Peyer's patch (tissue), 4 donors: Measurements from ENCODE around the gene NIN.

Experiments used
- POLR2A ChIP-seq, 2 donors: fragments of 450-650 bp; IDR thresholded peaks; one replicate each; pipeline ENCODE4 v1.5.1; 2017; ENCODE audit warnings: antibody characterized with exemption in 2 of 2, mild to moderate bottlenecking in 2 of 2, moderate library complexity in 2 of 2
- TF ChIP-seq, protein P1 (sequence below), 6 experiments: fragments of 450-650 bp in 4 of 6; fragments of 200-600 bp in 2 of 6; sonication (generic) in 1 of 6; IDR thresholded peaks; one replicate each; pipeline ENCODE4 v1.5.1; 2017 to 2019; ENCODE audit warnings: antibody characterized with exemption in 6 of 6, mild to moderate bottlenecking in 3 of 6, moderate library complexity in 1 of 6

DNA sequence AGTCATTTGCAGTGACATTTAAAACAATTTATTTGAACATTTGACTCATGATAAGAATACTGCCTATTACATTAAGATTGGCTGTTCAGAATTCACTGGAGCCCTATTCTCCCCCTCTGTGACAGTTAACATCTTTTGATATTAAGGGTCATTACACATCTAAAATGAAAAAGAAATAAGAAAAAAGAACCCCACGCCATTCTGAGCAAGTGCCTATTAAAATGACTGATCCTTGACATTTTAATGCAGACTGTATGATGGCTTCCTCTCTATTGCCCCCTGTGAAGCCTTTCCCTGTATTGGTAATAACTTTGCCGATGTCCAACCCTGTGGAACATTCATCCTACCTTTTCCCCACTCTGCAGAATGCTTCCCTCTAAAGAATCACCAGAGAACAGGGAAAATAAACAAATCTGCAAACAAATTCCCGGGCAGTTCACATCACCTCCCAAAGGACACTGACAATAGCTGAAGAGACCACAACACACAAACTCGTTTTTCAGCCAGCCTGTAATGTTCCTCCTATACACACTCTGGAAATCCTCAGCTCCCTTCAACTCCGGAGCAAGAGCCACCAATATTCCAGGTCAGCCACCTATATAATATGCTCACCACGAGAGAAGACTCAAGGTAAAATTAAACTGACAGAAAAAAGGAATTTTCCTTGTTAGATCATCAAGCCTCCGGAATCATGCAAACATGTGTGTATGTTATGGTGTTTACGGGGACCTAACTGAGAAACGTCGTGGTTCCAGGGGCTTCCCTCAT is 2.1 kb downstream of the NIN start:
- TF ChIP-seq POLR2A (IDR thresholded peaks at IDR 0.05) = no peak
- TF ChIP-seq, protein P1, sequence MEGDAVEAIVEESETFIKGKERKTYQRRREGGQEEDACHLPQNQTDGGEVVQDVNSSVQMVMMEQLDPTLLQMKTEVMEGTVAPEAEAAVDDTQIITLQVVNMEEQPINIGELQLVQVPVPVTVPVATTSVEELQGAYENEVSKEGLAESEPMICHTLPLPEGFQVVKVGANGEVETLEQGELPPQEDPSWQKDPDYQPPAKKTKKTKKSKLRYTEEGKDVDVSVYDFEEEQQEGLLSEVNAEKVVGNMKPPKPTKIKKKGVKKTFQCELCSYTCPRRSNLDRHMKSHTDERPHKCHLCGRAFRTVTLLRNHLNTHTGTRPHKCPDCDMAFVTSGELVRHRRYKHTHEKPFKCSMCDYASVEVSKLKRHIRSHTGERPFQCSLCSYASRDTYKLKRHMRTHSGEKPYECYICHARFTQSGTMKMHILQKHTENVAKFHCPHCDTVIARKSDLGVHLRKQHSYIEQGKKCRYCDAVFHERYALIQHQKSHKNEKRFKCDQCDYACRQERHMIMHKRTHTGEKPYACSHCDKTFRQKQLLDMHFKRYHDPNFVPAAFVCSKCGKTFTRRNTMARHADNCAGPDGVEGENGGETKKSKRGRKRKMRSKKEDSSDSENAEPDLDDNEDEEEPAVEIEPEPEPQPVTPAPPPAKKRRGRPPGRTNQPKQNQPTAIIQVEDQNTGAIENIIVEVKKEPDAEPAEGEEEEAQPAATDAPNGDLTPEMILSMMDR (IDR thresholded peaks at IDR 0.05) = no peak
